Measurements from ENCODE around the gene FKRP. TPM values are rescaled to one million over a fixed set of nuclear protein-coding genes. Genes with fewer than 3 reads are reported as not detected.

The FKRP gene
- total RNA-seq, 4 donors from 2014 or later = 15.7 to 20.4 (median 17.7) TPM

- no peaks in the 10 kb centered on the region for H3K27me3 ChIP-seq
- 39 to 43% methylated on average over 4 of the region's 4 CpGs for WGBS, 2 donors
- no peak for DNase-seq (ENCODE audit: low spot score in 2 of 2)
- H3K9me3 ChIP-seq = no peaks in the 10 kb centered on the region
- peaks cover 0 to 8% (median under 1%) of the 10 kb centered on the region in 3 donors for H3K36me3 ChIP-seq
- H3K4me3 ChIP-seq = no peak overlapping the region
- peak overlapping the region in 3 of 4 donors; percentile 14 to 98 (median 83) for H3K27ac ChIP-seq
- peaks cover 4 to 85% (median 56%) of the 10 kb centered on the region in 4 donors for H3K4me1 ChIP-seq
- TF ChIP-seq EP300 (IDR thresholded peaks at IDR 0.05) = no peak
Measured at GRCh38 chr19:46742926-46743480, 2.9 kb upstream of the FKRP start.

- H3K4me1 ChIP-seq = peaks cover 4 to 74% (median 55%) of the 10 kb centered on the region in 4 donors
- peaks cover 0 to 12% (median 0%) of the 10 kb centered on the region in 3 donors for H3K36me3 ChIP-seq
- peak overlapping the region in 2 of 4 donors; percentile 83 to 98 for H3K27ac ChIP-seq
- no peaks in the 10 kb centered on the region for H3K9me3 ChIP-seq
- WGBS, 2 donors = 76 to 84% methylated on average over 12 of the region's 12 CpGs
- TF ChIP-seq POLR2A (IDR thresholded peaks at IDR 0.05) (no peak), CTCF (IDR thresholded peaks at IDR 0.05) (no peak), EP300 (IDR thresholded peaks at IDR 0.05) (no peak)
- no peak for DNase-seq (ENCODE audit: low spot score in 2 of 2)
- no peaks in the 10 kb centered on the region for H3K27me3 ChIP-seq
- H3K4me3 ChIP-seq = peak overlapping the region in 1 of 4 donors; percentile 95
Measured at GRCh38 chr19:46744005-46744691, 1.7 kb upstream of the FKRP start.

- peak overlapping the region in 3 of 4 donors; percentile 4 to 98 (median 97) for H3K27ac ChIP-seq
- no peaks in the 10 kb centered on the region for H3K27me3 ChIP-seq
- H3K4me1 ChIP-seq = peaks cover 4 to 65% (median 47%) of the 10 kb centered on the region in 4 donors
- TF ChIP-seq EP300 (IDR thresholded peaks at IDR 0.05) (no peak), CTCF (IDR thresholded peaks at IDR 0.05) (no peak), POLR2A (IDR thresholded peaks at IDR 0.05) (no peak)
- 13 to 16% methylated on average over 8 of the region's 8 CpGs for WGBS, 2 donors
- H3K36me3 ChIP-seq = peaks cover 0 to 19% (median 0%) of the 10 kb centered on the region in 3 donors
- H3K4me3 ChIP-seq = peak overlapping the region; percentile 95 to 99 (median 96)
- no peaks in the 10 kb centered on the region for H3K9me3 ChIP-seq
- DNase-seq (ENCODE audit: low spot score in 2 of 2) = no peak
Measured at GRCh38 chr19:46745030-46745429, 827 bp upstream of the FKRP start.

- H3K9me3 ChIP-seq = no peaks in the 10 kb centered on the region
- TF ChIP-seq POLR2A (IDR thresholded peaks at IDR 0.05) = peak; percentile 53 to 85
- no peak for TF ChIP-seq EP300 (IDR thresholded peaks at IDR 0.05)
- peak within 1 kb of the TSS; percentile 95 to 99 (median 96) for H3K4me3 ChIP-seq
- H3K4me1 ChIP-seq = peaks cover 4 to 51% (median 36%) of the 10 kb centered on the region in 4 donors
- peak within 1 kb of the TSS; percentile 95 to 98 (median 98) for H3K27ac ChIP-seq
- DNase-seq (ENCODE audit: low spot score in 2 of 2) = no peak
- WGBS, 2 donors = 2 to 3% methylated on average over 9 to 23 of the region's 74 CpGs
- no peaks in the 10 kb centered on the region for H3K27me3 ChIP-seq
- peaks cover 0 to 28% (median 0%) of the 10 kb centered on the region in 3 donors for H3K36me3 ChIP-seq
Measured at GRCh38 chr19:46746281-46747057, 612 bp downstream of the FKRP start, which contains the start of gene STRN4. STRN4 (minus strand) TSS chr19:46746450; CDS start chr19:46746430, 20 bp downstream.

- TF ChIP-seq POLR2A (IDR thresholded peaks at IDR 0.05) (no peak), CTCF (IDR thresholded peaks at IDR 0.05) (peak; percentile 56 to 79 (median 63)), EP300 (IDR thresholded peaks at IDR 0.05) (no peak)
- Histone ChIP-seq H3K27me3 (no peaks in the 10 kb centered on the region), H3K27ac (no peak overlapping the region), H3K36me3 (peaks cover 0 to 42% (median 0%) of the 10 kb centered on the region in 3 donors), H3K9me3 (no peaks in the 10 kb centered on the region), H3K4me3 (no peak overlapping the region), H3K4me1 (peaks cover 4 to 30% (median 19%) of the 10 kb centered on the region in 4 donors)
- DNase-seq (ENCODE audit: low spot score in 2 of 2) = peak; percentile 45 to 87
- 83 to 87% methylated on average over 21 of the region's 21 CpGs for WGBS, 2 donors
Measured at GRCh38 chr19:46748325-46749109, 2.7 kb downstream of the FKRP start.
